Measurements from ENCODE around the gene OR5M11. TPM values are rescaled to one million over a fixed set of nuclear protein-coding genes. Genes with fewer than 3 reads are reported as not detected.

The OR5M11 gene
- total RNA-seq, 2 experiments from 2014 or later: not detected

DNA sequence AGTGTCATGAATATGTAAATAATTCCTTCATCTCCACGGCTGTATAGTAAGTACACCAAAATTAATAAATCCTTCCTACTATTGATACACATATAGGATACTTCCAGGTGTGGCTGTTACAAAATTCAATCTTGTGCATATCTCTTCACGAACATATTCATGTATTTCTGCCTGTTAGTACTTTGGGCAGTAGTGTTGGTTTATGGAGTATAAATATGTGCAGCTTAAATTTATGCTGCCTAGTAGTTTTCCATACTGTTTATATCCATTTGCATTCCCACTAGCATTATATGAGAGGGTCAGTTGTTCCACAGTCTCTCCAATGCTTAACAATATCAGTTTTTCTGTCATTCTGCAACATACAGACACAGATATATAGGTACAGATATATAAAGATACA, 47.9 kb downstream of the OR5M11 start:
- Mint-ChIP-seq H3K27me3 (ENCODE audit: low read depth) (no peaks in the 10 kb centered on the region), H3K27ac (no peak overlapping the region), H3K9me3 (peaks cover 5% of the 10 kb centered on the region), H3K4me3 (no peak overlapping the region), H3K36me3 (ENCODE audit: low read depth) (no peaks in the 10 kb centered on the region), H3K4me1 (ENCODE audit: low read depth) (no peaks in the 10 kb centered on the region)
- DNase-seq: no peak
- CTCF ChIA-PET: interaction anchor here (1.1 kb wide), 1 partner anchor 755 kb away, joined by 3 read pairs; no protein-coding TSS in a partner anchor
- intact Hi-C loops (cut with micrococcal nuclease): no loop called here

Other genes starting within 250 kb of the OR5M11 start
- gene OR8K3, start 228.1 kb downstream of the OR5M11 start, total RNA-seq: not detected
- not detected for gene OR8K1, start 197.2 kb downstream of the OR5M11 start, total RNA-seq
- gene OR8J1, start 189.0 kb downstream of the OR5M11 start, total RNA-seq: not detected
- not detected for gene OR8U1, start 167.6 kb downstream of the OR5M11 start, total RNA-seq
- not detected for gene OR5AL1, start 130.6 kb downstream of the OR5M11 start, total RNA-seq
- gene OR5M3, start 69.9 kb downstream of the OR5M11 start, total RNA-seq: not detected
- gene OR5M8, start 51.9 kb downstream of the OR5M11 start, total RNA-seq: not detected
- gene OR5M10, start 34.5 kb upstream of the OR5M11 start, total RNA-seq: not detected
- not detected for gene OR5M1, start 71.6 kb upstream of the OR5M11 start, total RNA-seq
- gene OR5AP2, start 99.2 kb upstream of the OR5M11 start, total RNA-seq: not detected
- gene OR5AR1, start 120.4 kb upstream of the OR5M11 start, total RNA-seq: not detected
- gene OR9G1, start 155.8 kb upstream of the OR5M11 start, total RNA-seq: not detected
- gene OR9G4, start 205.4 kb upstream of the OR5M11 start, total RNA-seq: not detected

All from activated naive CD4-positive, alpha-beta T cell treated with anti-CD3 and anti-CD28 coated beads for 36 hours (primary cell).